ENCODE results near the gene ABCA3.
"Not testable (repeated sequence)": the region's sequence is repeated elsewhere in the genome, so short reads cannot be mapped to it uniquely, and the experiment has no call there.

Gene ABCA3

GRCh38 chr16:2273484-2273883, 67.0 kb downstream of the ABCA3 start:
- H3K27ac ChIP-seq: 0 out of 2 replicates have a peak overlapping the region, but pooled peaks have one; percentile 23
- TF ChIP-seq ZFX (IDR thresholded peaks at IDR 0.05; ENCODE audit: borderline replicate concordance) (no peak), CTCF (IDR thresholded peaks at IDR 0.05) (no peak)

GRCh38 chr16:2271848-2272461, 68.6 kb downstream of the ABCA3 start:
- H3K27ac ChIP-seq: no peak overlapping the region
- TF ChIP-seq CTCF (IDR thresholded peaks at IDR 0.05) (no peak), ZFX (IDR thresholded peaks at IDR 0.05; ENCODE audit: borderline replicate concordance) (no peak)

GRCh38 chr16:2270588-2271470, 69.7 kb downstream of the ABCA3 start:
- H3K27ac ChIP-seq: peak overlapping the region; percentile 8; the same call in 1 of the 2 replicates
- no peak for TF ChIP-seq ZFX (IDR thresholded peaks at IDR 0.05; ENCODE audit: borderline replicate concordance)
- no peak for TF ChIP-seq CTCF (IDR thresholded peaks at IDR 0.05)

- TF ChIP-seq CTCF (IDR thresholded peaks at IDR 0.05): no peak
- TF ChIP-seq ZFX (IDR thresholded peaks at IDR 0.05; ENCODE audit: borderline replicate concordance): no peak
- H3K27ac ChIP-seq: no peak overlapping the region; the same call in 1 of the 2 replicates
Observed at GRCh38 chr16:2270070-2270462, 70.5 kb downstream of the ABCA3 start.

GRCh38 chr16:2267913-2268666, 72.4 kb downstream of the ABCA3 start, which contains the start of gene RNPS1:
RNPS1 (minus strand) TSS chr16:2268126; CDS start chr16:2264643, 3,483 bp downstream.
- no peak for TF ChIP-seq ZFX (IDR thresholded peaks at IDR 0.05; ENCODE audit: borderline replicate concordance)
- TF ChIP-seq CTCF (IDR thresholded peaks at IDR 0.05): no peak
- H3K27ac ChIP-seq: peak within 1 kb of the TSS; percentile 93

- peak overlapping the region; percentile 93 for H3K27ac ChIP-seq
Observed at GRCh38 chr16:2267505-2267912, 73.0 kb downstream of the ABCA3 start.

- H3K27ac ChIP-seq: peak overlapping the region; percentile 93
Observed at GRCh38 chr16:2266887-2267286, 73.6 kb downstream of the ABCA3 start.

- H3K27ac ChIP-seq: not testable (repeated sequence)
Observed at GRCh38 chr16:2263026-2263425, 77.5 kb downstream of the ABCA3 start.
